ENCODE data around the gene ZNF716.
"Not testable (repeated sequence)": the region's sequence is repeated elsewhere in the genome, so short reads cannot be mapped to it uniquely, and the experiment has no call there.

The ZNF716 gene

DNA sequence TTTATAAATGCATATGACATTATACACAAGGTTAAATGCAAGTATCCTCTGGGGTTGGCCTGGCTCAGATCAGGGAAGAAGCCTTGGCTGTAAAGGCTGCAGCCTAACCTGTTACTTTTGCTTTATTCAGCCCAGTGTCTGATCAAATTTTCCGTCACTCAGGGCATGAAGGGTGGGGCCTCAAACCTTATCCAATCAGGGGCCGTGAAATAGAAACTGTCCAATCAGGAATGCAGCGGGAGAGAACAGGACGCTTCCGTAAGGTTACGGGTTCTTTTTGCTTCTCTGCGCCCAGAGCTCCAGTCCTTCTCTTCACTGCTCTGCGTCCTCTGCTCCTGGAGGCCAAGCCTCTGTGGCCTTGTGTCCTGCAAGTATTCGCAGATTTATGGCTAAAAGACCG lies at the start of gene ZNF716:
ZNF716 (plus strand) TSS at position 274 of the 400 bp plus-strand sequence; CDS start at position 386, 112 bp downstream.
- no peak for FAIRE-seq
- no peak for DNase-seq (ENCODE audit: extremely low spot score, insufficient read length, low read depth)

DNA sequence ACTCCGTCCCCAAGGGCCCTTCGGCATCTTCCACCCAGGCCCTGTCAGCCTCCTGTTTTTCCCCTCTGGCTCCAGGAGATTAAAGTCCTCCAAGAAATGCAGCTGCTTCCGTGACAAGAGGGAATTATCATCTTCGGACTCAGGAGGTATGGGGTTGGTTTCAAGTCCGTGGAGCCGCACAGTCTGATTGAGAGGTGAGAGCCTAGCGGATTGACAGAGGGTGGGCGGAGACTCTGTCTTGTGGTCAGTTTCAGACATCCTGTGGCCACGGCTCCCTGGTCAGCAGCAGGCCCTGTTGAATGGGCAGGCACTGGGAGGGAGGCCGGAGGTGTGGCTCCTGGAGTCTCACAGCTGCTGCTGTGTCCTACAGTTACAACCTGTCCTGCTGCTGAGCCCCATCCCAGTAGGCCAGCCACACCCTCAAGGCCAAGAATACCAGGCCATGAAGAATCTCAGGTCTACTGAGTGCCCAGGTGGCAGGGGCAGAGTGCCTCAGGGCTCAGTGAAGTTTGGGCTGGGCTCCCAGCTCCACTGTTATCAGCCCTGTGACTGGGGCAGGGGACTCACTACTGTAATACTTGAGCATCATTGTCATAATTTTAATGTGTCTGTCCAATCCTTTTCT lies 49.3 kb upstream of the ZNF716 start:
- FAIRE-seq: no peak

DNA sequence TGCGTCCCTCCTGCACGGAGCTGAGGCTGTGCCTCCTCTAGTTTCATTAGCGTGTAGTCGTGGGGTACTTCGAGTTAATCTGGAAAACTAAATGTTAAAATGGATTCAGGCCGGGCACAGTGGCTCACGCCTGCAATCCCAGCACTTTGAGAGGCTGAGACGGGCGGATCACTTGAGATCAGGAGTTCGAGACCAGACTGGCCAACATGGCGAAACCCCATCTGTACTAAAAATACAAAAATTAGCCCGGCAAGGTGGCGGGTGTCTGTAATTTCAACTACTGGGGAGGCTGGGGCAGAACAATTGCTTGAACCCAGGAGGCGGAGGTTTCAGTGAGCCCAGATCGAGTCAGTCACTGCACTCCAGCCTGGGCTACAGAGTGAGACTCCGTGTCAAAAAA lies 46.9 kb upstream of the ZNF716 start:
- FAIRE-seq; DNase-seq (ENCODE audit: extremely low spot score, insufficient read length, low read depth): not testable (repeated sequence)

More for the DNA sequence above, 49.3 kb upstream of the ZNF716 start:
- DNase-seq (ENCODE audit: extremely low spot score, insufficient read length, low read depth): no peak

DNA sequence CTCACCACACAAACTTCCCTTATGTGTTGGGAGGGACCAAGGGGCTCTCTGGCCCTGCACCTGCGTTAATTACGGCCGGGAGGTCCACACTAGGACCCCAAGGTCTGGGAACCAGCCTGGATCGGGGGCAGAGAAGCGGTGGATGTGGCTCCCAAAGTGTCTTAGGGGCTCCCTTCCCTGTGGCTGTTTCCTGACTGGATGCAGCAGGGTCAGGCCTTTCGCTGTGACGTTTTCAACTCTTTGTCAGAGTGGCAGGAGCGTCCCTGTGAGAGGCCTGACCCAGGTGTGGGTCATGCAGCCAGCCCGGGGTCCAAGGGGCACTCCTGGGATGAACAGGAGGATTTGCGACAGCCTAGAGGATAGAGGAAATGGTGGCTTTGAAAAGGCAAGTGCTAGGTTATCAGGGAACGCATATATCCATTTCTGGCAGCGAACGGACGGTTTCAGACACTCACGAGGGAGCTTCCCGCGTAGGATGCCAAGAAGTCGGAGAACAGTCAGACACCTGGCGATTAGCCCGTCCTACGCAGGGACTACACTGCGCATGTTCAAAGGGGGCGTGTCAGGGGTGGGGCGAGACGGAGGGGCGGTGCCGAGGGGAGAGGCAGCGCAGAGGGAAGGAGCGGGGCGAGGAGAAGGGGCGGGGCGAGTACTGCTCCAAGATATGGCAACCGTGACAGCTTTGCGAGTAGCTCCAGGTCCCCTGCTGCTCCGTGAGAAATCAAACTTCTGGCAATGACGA lies 46.2 kb upstream of the ZNF716 start:
- DNase-seq (ENCODE audit: extremely low spot score, insufficient read length, low read depth) (no peak), FAIRE-seq (no peak)

DNA sequence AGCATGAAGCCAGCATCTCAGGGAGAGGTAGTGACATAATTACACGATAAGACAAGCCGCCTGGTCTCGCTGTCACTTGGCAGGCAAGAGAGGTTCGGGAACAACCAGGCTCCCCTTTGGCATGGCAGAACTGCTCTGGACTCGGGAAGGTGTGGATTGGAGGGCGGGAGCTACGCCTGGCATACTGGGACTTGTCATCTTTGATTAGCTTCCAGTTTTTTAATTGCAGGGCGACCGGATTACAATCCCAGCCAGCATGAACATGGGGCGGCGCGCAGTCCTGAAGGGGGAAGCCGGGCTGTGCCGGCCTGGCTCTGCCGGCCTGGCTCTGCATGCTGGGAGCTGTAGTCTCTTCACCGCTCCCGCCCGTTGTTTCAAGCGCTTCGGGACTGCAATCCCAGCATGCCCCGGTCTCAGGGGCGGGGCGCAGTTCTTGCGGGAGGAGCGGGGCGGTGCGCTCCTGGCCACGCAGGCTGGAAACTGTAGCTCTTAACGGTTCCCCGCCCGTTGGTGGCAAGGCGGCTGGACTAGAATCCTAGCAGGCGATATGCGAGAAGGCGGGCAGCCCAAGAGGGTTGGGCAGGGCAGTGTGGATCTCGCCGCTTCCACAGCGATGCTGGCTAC lies 45.5 kb upstream of the ZNF716 start:
- FAIRE-seq (no peak), DNase-seq (ENCODE audit: extremely low spot score, insufficient read length, low read depth) (no peak)

DNA sequence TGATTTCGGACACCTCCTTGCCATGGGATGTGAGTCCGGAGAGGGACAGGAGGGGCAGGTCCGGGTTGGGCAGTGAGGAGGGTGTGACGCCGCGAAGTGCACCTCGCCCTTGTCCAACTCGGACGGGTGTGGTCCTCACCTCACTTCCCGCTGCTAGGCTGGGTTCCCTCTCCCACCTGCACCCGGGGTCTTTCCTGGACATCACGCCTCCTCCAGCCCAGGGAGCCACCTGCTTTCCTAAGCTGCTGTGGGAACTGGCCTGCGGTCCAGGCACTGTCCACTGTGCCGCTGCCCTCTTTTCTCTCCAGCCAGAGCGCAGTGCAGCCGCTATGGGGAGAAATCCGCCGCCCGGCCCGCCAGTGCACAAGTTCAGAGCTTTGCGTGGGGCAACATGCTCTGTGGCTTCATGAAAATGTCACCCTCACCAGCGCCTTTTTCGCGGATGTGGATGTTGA lies 45.0 kb upstream of the ZNF716 start:
- no peak for DNase-seq (ENCODE audit: extremely low spot score, insufficient read length, low read depth)
- FAIRE-seq: no peak

DNA sequence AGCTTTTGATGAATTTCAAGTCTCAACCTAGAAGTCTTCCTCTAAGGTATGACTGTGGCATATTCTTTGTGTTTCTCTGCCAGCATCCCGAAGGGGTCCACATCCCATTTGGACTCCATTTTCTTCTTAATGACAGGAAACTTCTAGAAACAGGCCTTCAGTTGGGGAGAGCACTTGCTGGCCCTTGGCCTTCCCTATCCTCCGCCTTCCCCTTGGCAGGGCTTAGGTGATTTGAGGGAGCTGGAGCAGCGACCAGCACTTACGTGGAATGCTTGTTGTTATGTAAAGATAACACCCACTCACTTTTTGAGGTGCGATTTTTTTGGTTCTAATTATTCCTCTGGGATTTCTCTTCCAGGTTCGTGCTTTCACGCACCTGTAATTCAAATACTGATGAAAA lies 42.9 kb upstream of the ZNF716 start:
- no peak for FAIRE-seq
- DNase-seq (ENCODE audit: extremely low spot score, insufficient read length, low read depth): no peak

DNA sequence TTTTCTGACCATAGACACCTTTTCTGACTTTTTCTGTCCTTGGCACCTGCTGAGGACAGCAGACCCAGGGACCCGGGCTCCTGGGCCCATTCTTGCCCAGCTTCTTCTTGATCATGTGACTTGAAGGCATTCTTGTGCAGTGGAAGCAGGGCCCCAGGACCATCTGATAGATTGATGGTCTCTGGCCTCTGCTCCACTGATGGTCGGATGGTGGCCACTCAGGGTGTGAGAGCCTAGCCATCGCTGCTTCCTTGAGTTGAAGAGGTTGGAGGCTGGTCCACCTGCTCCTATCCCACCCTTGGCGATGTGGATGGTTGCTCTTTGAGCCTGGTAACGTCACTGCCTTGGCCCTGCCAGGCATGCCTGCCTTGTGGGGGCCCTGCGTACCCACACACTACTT lies 37.8 kb upstream of the ZNF716 start:
- FAIRE-seq (no peak), DNase-seq (ENCODE audit: extremely low spot score, insufficient read length, low read depth) (no peak)

DNA sequence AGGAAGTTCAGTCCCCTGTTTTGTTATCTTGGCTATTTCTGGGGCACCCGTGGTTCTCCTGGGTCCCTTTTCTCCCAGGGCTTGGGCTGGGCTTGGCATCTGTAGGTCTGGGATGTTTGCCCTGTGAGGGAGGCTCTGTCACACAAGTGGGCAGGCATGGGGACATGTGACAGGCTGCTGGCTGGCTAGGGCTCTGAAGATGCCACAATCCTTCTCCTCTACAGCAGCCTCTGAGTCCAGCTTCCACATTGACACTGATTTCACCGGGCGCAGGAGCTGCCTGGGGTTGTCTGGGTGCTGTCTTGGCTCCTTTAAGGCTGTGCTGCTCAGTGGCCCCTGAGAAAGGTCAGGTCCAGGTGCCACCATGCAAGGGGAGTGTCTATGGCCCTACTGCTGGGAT lies 37.4 kb upstream of the ZNF716 start:
- DNase-seq (ENCODE audit: extremely low spot score, insufficient read length, low read depth) (no peak), FAIRE-seq (no peak)

DNA sequence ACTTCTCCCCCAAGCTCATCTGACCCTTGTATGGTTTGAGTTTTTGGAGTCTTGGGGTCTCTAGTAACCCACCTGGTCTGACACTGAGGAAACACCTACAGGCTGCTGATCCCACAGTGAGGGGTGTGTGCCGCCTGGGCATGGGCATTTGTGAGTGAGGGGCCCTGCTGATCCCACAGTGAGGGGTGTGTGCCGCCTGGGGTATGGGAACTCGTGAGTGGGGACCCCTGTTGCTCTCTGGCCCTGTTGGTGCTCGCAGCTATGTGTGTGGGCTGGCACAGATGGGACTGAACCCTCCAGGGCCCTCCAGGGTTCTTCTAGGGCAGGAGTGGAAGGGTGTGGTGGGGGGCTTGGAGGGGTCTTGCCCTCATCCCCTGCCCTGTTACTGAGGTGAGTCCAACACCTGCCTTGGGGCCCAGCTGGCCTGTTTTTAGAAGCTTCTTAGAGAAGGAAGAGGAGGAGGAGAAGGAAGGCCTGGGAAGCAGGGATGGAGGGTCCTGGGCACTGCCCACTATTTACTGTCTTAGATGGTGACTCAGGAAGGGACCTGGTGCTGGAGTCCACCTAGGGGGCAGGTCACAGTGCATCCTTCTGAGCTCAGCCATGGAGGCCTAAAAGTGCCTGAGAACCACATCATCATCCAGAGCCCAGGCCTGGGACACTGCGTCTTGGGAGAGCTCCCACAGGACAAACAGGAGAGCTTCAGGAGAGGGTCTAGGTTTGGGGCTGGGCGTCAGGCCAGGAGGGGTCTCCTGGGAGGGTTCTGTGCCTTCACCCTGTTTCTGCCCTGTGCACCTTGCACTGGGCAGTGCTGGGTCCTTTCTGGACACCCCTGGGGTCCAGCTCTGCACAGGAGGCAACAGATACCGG lies 36.2 kb upstream of the ZNF716 start:
- FAIRE-seq: no peak
- no peak for DNase-seq (ENCODE audit: extremely low spot score, insufficient read length, low read depth)

DNA sequence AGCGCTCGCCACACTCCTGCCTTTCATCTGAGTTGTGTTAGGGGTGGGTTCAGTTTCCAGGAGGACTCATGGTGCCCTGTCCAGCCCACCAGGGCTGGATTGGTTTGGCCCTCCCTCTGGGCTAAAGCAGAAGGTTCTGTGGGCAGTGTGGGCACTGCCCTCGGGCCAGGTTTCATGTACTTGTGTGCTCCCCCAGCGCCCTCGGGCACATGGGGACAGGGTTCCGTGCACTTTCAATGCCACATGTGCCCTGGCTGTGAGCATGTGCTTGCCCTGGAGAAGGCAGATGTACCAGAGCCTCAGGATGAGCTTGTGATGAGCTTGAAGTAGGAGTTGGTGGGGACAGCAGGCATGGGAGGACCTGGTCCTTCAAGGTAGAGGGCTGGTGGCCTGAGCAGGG lies 35.6 kb upstream of the ZNF716 start:
- FAIRE-seq (no peak), DNase-seq (ENCODE audit: extremely low spot score, insufficient read length, low read depth) (no peak)

DNA sequence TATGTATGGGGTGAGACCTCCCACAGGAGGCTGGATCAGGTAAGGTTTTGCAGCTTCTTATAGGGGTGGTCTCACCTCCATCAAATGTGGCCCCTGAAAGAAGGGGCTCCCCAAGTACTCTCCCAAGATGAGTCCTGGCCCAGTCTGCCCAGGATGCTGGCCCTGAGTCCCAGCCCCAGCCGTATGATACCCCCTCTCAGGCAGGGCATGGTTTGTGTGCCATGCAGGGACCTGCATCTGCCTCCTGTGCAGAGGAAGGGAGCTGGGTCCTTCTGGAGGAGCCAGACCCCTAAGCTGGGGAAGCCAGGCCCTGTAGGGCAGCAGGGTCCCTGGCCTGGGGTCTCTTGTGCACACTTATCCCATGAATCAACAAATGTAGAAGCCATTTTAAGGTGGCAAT lies 35.1 kb upstream of the ZNF716 start:
- FAIRE-seq (no peak), DNase-seq (ENCODE audit: extremely low spot score, insufficient read length, low read depth) (no peak)

DNA sequence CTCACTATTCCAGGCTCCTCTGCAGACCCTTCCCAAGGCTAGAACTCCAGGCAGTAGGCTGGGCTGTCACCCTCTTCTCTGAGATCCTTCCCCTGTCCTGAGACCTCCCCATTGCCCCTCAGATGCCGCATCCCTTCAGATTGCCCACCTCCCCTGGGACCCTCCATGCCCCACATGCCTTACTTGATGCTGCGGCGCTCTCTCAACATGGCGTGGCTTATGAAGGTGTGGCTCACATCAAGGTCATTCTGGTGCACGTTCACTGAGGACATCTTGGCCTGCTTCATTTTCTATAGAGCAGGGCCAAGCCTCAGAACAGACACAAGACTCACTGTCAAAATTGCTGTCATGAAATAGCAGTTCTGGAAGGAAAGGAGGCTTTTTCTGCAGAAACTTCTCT lies 34.7 kb upstream of the ZNF716 start:
- no peak for DNase-seq (ENCODE audit: extremely low spot score, insufficient read length, low read depth)
- no peak for FAIRE-seq

DNA sequence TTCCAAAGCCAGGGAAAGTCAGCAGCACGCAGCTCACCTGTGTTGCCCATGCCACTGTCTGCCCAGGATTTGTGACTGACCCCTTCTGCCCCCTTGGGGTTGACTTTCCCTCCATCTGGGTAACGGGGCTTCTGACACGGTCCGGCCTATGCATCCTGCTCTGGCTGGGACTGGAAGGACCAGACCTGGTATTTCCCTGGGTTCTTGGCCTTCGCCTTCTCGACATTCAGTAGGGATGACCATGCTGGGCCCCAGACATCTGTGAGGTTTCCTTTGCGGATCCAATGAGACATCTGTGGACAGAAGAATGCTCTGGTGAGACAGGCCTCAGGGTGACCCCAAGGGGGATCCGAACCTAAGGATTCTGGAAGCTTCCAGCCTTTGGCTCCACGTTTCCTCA lies 34.2 kb upstream of the ZNF716 start:
- FAIRE-seq (no peak), DNase-seq (ENCODE audit: extremely low spot score, insufficient read length, low read depth) (no peak)

DNA sequence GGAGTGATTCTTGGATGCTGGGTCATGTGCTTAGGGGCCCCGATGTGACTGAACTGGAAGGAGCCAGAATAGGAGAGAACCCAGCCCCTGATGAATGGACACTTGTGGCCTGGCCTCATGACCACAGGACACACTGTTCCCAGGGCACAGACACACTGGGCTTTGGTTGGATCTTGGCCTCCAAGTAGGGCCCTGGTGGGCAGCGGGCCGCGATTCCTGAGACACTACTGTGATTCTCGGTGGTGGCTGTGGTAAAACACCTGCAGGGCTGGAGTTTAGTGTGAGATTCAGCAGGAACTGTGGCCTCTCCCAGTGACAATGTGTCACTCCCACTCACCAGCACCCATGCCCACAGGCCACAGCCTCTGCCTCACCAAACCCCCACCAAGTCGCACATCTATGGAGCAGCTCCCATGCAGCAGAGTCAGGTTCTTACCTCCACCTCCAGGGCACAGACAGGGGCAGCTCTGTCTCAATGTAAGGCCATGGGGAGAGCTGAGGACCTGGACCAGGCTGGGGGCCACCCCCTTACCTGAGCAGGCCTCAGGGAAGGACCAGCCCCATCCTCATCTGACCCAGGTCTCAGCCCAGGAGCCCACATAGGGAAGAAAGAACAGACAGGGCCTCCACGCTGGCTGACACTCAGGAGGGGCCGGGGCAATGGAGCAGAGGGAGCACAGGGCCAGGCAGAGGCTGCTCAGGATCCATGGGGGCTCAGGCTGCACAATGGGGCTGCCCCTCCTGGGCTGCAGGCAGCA lies 33.2 kb upstream of the ZNF716 start:
- no peak for FAIRE-seq
- DNase-seq (ENCODE audit: extremely low spot score, insufficient read length, low read depth): no peak

DNA sequence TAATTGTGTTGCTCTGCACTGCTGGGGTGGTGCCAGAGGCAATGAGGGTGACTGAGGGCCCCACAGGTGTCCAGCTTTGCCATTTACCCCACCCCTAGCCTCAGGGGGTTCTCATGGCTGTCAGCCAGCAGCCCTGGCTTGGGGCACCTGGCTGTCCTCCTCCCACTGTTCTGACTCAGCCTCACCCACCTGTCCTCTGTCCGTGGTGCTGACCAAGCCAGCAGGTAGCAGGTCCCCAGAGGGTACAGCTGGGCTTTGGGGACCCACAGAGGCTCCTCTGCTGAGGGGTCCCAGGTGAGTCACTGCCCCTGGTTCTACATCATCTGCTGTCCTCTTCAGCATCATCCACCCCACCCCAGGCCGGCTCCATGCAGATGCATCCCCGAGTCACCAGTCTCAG lies 32.2 kb upstream of the ZNF716 start:
- FAIRE-seq: no peak
- DNase-seq (ENCODE audit: extremely low spot score, insufficient read length, low read depth): no peak

DNA sequence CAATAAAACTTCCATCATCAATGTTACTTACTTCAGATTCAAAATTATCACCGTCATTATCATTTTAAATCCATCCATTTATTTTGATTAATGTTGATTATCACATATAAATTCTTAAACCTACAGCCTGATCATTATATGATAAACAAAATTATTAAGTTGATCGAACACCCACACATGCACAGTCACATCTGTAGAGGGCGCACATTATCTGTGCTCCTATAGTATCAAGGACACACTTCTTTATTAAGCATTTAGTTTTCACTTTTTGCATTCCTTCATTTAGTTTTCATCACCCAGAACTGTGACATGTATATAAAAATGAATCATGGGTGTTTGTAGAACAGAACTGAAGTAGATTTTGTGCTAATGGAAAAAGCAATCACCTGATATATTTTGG lies 26.2 kb upstream of the ZNF716 start:
- FAIRE-seq (no peak), DNase-seq (ENCODE audit: extremely low spot score, insufficient read length, low read depth) (no peak)

DNA sequence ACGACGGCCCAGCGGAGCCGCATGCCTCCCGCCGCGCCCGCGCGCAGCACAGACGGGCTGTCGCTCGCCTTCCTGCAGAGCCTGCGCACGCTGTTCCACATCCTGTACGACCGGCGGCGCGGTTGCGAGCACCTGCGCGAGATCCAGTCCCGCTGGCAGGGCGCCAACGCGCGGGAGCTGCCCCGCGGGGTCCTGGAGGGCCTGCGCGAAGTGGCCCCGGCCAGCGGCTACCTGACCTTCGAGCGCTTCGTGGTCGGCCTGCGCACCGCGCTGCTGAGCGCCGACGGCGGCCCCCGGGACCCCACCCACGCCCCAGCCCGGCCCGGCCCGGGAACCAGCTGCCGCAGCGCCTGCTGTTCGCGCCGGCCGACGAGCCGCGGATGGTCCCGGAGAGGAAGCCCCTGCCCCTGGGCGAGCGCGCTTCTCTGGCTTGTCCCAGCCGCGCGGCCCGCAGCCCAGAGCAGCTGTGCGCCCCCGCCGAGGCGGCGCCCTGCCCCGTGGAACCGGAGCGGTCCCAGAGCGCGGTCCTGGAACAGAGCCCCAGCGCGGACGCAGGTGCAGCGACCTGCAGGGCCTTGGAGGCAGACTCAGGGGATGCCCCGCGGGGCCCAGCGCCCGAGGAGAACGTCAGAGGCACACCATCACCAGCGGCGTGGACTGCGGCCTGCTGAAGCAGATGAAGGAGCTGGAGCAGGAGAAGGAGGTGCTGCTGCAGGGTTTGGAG lies 25.3 kb upstream of the ZNF716 start:
- no peak for DNase-seq (ENCODE audit: extremely low spot score, insufficient read length, low read depth)

More for the DNA sequence above, 25.3 kb upstream of the ZNF716 start:
- no peak for FAIRE-seq
